Gastroesophageal sphincter (tissue), 4 donors: Measurements from ENCODE around the gene ANGPT4. TPM values are rescaled to one million over a fixed set of nuclear protein-coding genes. Genes with fewer than 3 reads are reported as not detected.

Experiments
- ATAC-seq: fragments of 150-250 bp; one replicate; pipeline ENCODE4 v1.9.1; 2016; ENCODE audit warnings: mild to moderate bottlenecking, moderate library complexity
- H3K27ac ChIP-seq, 4 donors: fragments of 200-600 bp; sonication (generic) in 3 of 4; 1 replicate in 3 of 4; 2 replicates in 1 of 4; pipeline ENCODE4 v1.5.1; 2016 to 2019
- H3K27me3 ChIP-seq: fragments of 200-600 bp; sonication (generic); one replicate; pipeline ENCODE4 v1.5.1; 2019
- H3K36me3 ChIP-seq, 2 donors: fragments of 200-600 bp; sonication (generic); one replicate each; pipeline ENCODE4 v1.5.1; 2019; ENCODE audit warnings: control low read depth in 1 of 2
- H3K4me1 ChIP-seq, 3 donors: fragments of 200-600 bp; sonication (generic); 1 replicate in 2 of 3; 2 replicates in 1 of 3; pipeline ENCODE4 v1.5.1; 2016 to 2019; ENCODE audit warnings: control low read depth in 2 of 3
- H3K4me3 ChIP-seq, 2 donors: fragments of 200-600 bp; sonication (generic); one replicate each; pipeline ENCODE4 v1.5.1; 2019; ENCODE audit warnings: mild to moderate bottlenecking in 1 of 2, moderate library complexity in 1 of 2
- H3K9me3 ChIP-seq, 3 donors: fragments of 200-600 bp; sonication (generic); one replicate each; pipeline ENCODE4 v1.5.1; 2017 to 2019; ENCODE audit warnings: control low read depth in 2 of 3
- EP300 ChIP-seq: sonication (generic); formaldehyde crosslinking; IDR thresholded peaks from one replicate; pipeline ENCODE4 v1.6.1; 2017; ENCODE audit warnings: antibody characterized with exemption, mild to moderate bottlenecking
- POLR2A ChIP-seq, 2 donors: fragments of 450-650 bp; IDR thresholded peaks; one replicate each; pipeline ENCODE4 v1.6.1; 2017; ENCODE audit warnings: antibody characterized with exemption in 2 of 2, mild to moderate bottlenecking in 2 of 2, moderate library complexity in 1 of 2
- POLR2AphosphoS5 ChIP-seq: sonication (generic); formaldehyde crosslinking; IDR thresholded peaks from one replicate; pipeline ENCODE4 v1.6.1; 2017; ENCODE audit warnings: antibody characterized with exemption
- WGBS, 2 donors: methylation state at CpG; one replicate each; pipeline ENCODE4 v1.1.5; 2018; ENCODE audit warnings: low coverage in 1 of 2; 5-methylcytosine and 5-hydroxymethylcytosine counted together
- total RNA-seq, 4 donors: library from RNA; depleted of rRNA; stranded (reverse); fragments of >200 nt; gene quantifications; one replicate each; pipeline ENCODE4 v1.1.0, GENCODE V29; 2016
- TF ChIP-seq, protein P1 (sequence below), 4 experiments: fragments of 200-600 bp in 2 of 4; fragments of 450-650 bp in 2 of 4; sonication (generic) in 1 of 4; IDR thresholded peaks; one replicate each; pipeline ENCODE4 v1.5.1; 2017 to 2019; ENCODE audit warnings: antibody characterized with exemption in 4 of 4, mild to moderate bottlenecking in 2 of 4, moderate library complexity in 2 of 4

The ANGPT4 gene
- total RNA-seq, 4 donors from 2014 or later, result 0.13 to 0.58 (median 0.15) TPM; not detected in 1

DNA sequence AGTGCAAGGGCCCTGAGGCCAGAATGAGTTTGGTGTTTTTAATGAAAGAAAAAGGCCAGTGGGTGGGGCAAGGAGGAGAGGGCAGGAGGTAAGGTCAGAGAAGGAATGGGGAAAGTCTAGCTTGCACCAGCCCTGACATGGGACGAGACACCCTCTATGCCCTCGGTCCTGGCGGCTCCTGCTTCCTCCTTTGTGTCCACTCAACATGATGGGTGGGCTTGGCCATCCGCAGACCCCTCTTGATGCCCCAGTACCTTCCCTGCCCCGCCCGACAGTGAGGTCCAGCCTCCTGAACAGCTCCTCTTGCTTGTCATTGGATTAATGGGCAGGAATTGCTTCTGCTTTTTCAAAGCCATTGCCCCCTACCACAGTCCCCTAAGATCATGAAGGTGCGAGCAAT lies 33.6 kb upstream of the ANGPT4 start:
- TF ChIP-seq EP300 (no peak), POLR2AphosphoS5 (no peak), POLR2A (IDR thresholded peaks at IDR 0.05) (no peak)
- TF ChIP-seq, protein P1, sequence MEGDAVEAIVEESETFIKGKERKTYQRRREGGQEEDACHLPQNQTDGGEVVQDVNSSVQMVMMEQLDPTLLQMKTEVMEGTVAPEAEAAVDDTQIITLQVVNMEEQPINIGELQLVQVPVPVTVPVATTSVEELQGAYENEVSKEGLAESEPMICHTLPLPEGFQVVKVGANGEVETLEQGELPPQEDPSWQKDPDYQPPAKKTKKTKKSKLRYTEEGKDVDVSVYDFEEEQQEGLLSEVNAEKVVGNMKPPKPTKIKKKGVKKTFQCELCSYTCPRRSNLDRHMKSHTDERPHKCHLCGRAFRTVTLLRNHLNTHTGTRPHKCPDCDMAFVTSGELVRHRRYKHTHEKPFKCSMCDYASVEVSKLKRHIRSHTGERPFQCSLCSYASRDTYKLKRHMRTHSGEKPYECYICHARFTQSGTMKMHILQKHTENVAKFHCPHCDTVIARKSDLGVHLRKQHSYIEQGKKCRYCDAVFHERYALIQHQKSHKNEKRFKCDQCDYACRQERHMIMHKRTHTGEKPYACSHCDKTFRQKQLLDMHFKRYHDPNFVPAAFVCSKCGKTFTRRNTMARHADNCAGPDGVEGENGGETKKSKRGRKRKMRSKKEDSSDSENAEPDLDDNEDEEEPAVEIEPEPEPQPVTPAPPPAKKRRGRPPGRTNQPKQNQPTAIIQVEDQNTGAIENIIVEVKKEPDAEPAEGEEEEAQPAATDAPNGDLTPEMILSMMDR (IDR thresholded peaks at IDR 0.05), result no peak
- H3K36me3 ChIP-seq, result no peaks in the 10 kb centered on the region
- no peak overlapping the region for H3K4me3 ChIP-seq
- H3K9me3 ChIP-seq, result no peaks in the 10 kb centered on the region
- no peak overlapping the region for H3K27ac ChIP-seq
- H3K27me3 ChIP-seq, result peaks cover 74% of the 10 kb centered on the region
- ATAC-seq, result no peak
- 85% methylated on average over 5 of the region's 7 CpGs; no CpG with 5 or more reads in 1 of the 2 donors for WGBS, 2 donors
- no peaks in the 10 kb centered on the region for H3K4me1 ChIP-seq

DNA sequence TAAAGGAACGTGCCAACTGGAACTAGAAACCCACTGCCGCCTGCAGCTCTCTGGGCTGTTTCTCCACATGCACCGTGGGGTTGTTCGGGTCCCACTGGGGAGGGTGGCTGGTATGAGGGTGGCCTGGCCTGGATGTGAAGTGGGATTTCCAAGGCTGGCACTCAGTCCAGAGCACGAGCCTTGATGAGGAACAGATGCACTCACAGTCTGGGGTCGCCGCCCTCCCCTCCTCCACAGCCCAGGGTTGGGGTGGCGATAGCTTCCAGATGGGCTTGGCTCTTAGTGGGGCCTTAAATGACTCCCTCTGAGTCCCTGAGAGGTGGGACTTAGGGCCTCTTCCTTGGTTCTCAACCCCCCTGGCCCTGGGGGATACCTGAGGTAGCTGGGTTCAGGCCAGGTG lies 30.7 kb upstream of the ANGPT4 start:
- Histone ChIP-seq H3K27ac (no peak overlapping the region), H3K36me3 (no peaks in the 10 kb centered on the region), H3K4me3 (no peak overlapping the region), H3K4me1 (no peaks in the 10 kb centered on the region), H3K27me3 (peaks cover 62% of the 10 kb centered on the region), H3K9me3 (no peaks in the 10 kb centered on the region)
- TF ChIP-seq POLR2AphosphoS5 (no peak), POLR2A (IDR thresholded peaks at IDR 0.05) (no peak)
- TF ChIP-seq, protein P1 (IDR thresholded peaks at IDR 0.05), result no peak
- 71 to 83% methylated on average over 1 to 3 of the region's 8 CpGs for WGBS, 2 donors
- ATAC-seq, result no peak

DNA sequence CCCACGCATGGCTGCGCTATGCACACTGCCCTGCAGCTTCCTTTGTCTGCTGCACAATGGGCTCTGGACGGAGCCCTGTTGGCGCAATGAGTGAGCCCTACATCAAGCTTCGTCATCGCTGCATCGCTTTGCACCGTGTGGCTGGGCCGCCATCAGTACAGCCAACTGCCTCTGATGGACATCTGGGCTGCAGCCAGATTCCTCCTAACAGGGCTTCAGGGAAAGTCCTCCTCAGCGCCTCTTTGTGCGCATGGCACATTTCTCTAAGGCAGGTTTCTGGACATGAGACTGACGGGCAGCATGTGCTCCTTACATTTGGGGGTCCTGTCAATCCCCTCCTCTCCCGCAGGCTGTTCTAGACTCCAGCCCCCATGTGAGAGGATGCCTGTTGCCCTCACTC lies 29.7 kb upstream of the ANGPT4 start:
- peaks cover 58% of the 10 kb centered on the region for H3K27me3 ChIP-seq
- 95 to 96% methylated on average over 4 to 7 of the region's 13 CpGs for WGBS, 2 donors
- no peaks in the 10 kb centered on the region for H3K9me3 ChIP-seq
- H3K4me3 ChIP-seq, result no peak overlapping the region
- H3K27ac ChIP-seq, result no peak overlapping the region
- no peak for TF ChIP-seq POLR2AphosphoS5
- no peak for TF ChIP-seq POLR2A (IDR thresholded peaks at IDR 0.05)
- TF ChIP-seq EP300, result no peak
- TF ChIP-seq, protein P1 (IDR thresholded peaks at IDR 0.05), result no peak
- no peaks in the 10 kb centered on the region for H3K4me1 ChIP-seq
- no peaks in the 10 kb centered on the region for H3K36me3 ChIP-seq
- ATAC-seq, result no peak

DNA sequence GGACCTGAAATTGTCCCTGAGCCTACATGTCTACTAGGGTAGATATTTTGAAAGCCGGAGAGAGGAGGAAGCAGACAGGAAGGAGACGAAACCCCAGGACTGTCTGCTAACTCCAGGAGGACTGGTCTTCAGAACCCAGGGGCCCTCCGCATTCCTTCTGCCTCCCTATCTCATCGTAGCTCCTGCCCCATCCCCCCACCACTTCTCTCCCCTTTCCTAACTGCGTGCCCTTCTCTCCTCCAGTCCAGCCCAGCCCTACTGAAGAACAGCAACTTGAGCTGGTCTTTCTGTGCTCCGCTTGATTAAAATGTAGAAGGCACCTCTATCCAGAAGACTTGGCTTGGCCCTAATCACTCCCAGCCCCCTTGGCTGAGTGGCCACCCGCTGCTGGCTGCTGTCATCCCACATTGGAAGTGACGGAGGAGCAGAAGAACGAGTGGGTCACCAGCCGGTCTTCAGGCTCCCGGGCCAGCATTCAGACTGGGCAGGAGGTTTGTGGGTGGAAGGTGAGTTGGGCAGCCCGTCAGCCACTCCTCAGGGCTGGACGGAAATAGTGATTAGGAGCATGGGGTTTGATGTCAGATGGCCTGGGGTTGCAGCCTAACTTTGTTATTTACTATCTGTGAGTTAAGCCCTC lies 28.8 kb upstream of the ANGPT4 start:
- H3K36me3 ChIP-seq, result no peaks in the 10 kb centered on the region
- no peaks in the 10 kb centered on the region for H3K4me1 ChIP-seq
- WGBS, 2 donors, result 31 to 59% methylated on average over 6 to 9 of the region's 13 CpGs
- no peaks in the 10 kb centered on the region for H3K9me3 ChIP-seq
- no peak overlapping the region for H3K4me3 ChIP-seq
- peaks cover 50% of the 10 kb centered on the region for H3K27me3 ChIP-seq
- no peak for ATAC-seq
- TF ChIP-seq, protein P1 (IDR thresholded peaks at IDR 0.05), result no peak
- no peak for TF ChIP-seq POLR2A (IDR thresholded peaks at IDR 0.05)
- no peak for TF ChIP-seq POLR2AphosphoS5
- no peak for TF ChIP-seq EP300
- H3K27ac ChIP-seq, result no peak overlapping the region

DNA sequence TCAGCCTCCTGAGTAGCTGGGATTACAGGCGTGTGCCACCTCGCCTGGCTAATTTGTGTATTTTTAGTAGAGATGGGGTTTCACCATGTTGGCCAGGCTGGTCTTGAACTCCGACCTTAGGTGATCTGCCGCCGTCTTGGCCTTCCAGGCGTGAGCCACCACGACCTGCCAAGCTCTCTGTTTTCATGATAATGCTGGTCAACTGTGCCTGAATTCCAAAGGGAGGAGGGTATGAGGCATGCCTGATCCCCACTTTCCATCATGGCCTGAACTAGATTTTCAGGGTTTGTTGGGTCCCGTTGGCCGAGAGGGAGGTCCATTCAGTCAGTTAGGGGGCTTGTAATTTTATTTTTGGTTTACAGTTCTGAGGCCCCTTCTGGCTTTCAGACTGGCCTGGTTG lies 28.0 kb upstream of the ANGPT4 start:
- 70 to 93% methylated on average over 4 to 7 of the region's 9 CpGs for WGBS, 2 donors
- no peaks in the 10 kb centered on the region for H3K9me3 ChIP-seq
- H3K36me3 ChIP-seq, result no peaks in the 10 kb centered on the region
- H3K4me1 ChIP-seq, result no peaks in the 10 kb centered on the region
- no peak overlapping the region for H3K27ac ChIP-seq
- H3K4me3 ChIP-seq, result no peak overlapping the region
- TF ChIP-seq, protein P1 (IDR thresholded peaks at IDR 0.05), result no peak
- no peak for TF ChIP-seq EP300
- no peak for TF ChIP-seq POLR2A (IDR thresholded peaks at IDR 0.05)
- TF ChIP-seq POLR2AphosphoS5, result no peak
- peaks cover 46% of the 10 kb centered on the region for H3K27me3 ChIP-seq
- ATAC-seq, result no peak
